Right atrium auricular region (tissue), 2 donors: ENCODE results near the gene CDH5. TPM values are rescaled to one million over a fixed set of nuclear protein-coding genes. Genes with fewer than 3 reads are reported as not detected.

Experiments used
- DNase-seq: peaks from one replicate; pipeline ENCODE4 v3.0.0-alpha.2; 2019; ENCODE audit warnings: low spot score
- H3K27ac ChIP-seq, 2 donors: fragments of 200-600 bp; sonication (generic); 1 replicate in 1 of 2; 2 replicates in 1 of 2; pipeline ENCODE4 v1.5.1; 2016 to 2019
- H3K27me3 ChIP-seq, 2 donors: fragments of 200-600 bp; sonication (generic); one replicate each; pipeline versions ENCODE4 v1.5.1 to v1.6.0; 2017 to 2019
- H3K36me3 ChIP-seq: fragments of 200-600 bp; sonication (generic); one replicate; pipeline ENCODE4 v1.5.1; 2016
- H3K4me1 ChIP-seq, 2 donors: fragments of 200-600 bp; sonication (generic); one replicate each; pipeline versions ENCODE4 v1.5.1 to v1.6.0; 2017 to 2019
- H3K4me3 ChIP-seq, 2 donors: fragments of 200-600 bp; sonication (generic); 1 replicate in 1 of 2; 2 replicates in 1 of 2; pipeline ENCODE4 v1.5.1; 2017 to 2019; ENCODE audit warnings: mild to moderate bottlenecking in 1 of 2, moderate library complexity in 1 of 2
- H3K9me3 ChIP-seq, 2 donors: fragments of 200-600 bp; sonication (generic); one replicate each; pipeline ENCODE4 v1.5.1; 2019
- CTCF ChIP-seq, 2 donors: fragments of 200-600 bp; sonication (generic); IDR thresholded peaks; one replicate each; pipeline ENCODE4 v1.5.1; 2019; ENCODE audit warnings: antibody characterized with exemption in 2 of 2
- total RNA-seq, 2 donors: library from RNA; depleted of rRNA; stranded (reverse); fragments of >200 nt; gene quantifications; one replicate each; pipeline ENCODE4 v1.1.0, GENCODE V29; 2016

Gene CDH5
- total RNA-seq, 2 donors from 2014 or later, result 47.4 to 58.0 TPM

- H3K9me3 ChIP-seq, result no peaks in the 10 kb centered on the region
- H3K4me3 ChIP-seq, result no peak overlapping the region
- H3K27me3 ChIP-seq, result no peaks in the 10 kb centered on the region
- DNase-seq, result no peak
- H3K4me1 ChIP-seq, result peaks cover 0 to 21% of the 10 kb centered on the region in 2 donors
- peak overlapping the region in 1 of 2 donors; percentile 7 for H3K27ac ChIP-seq
- TF ChIP-seq CTCF (IDR thresholded peaks at IDR 0.05), result no peak
- H3K36me3 ChIP-seq, result peaks cover 3% of the 10 kb centered on the region
Observed at GRCh38 chr16:66378741-66379570, 12.5 kb downstream of the CDH5 start.

DNA sequence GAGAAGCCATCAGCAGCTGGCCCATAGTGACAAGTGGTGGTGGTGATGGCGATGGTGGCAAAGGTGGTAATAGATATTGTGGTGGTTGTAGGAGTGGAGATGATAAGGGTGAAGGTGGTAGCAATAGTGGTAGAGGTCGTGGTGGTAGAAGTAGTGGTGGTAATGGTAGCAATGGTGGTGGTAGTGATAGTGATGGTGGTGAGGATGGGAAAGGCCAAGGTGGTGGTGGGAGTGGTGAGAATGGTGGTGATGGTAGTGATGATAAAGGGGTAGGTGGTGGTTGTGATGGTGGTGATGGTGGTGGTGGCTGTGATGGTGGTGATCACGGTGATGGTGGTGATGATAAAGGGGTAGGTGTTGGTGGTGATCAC is 13.1 kb downstream of the CDH5 start:
- Histone ChIP-seq H3K36me3 (peaks cover 3% of the 10 kb centered on the region), H3K4me1 (peaks cover 0 to 21% of the 10 kb centered on the region in 2 donors), H3K4me3 (no peak overlapping the region), H3K27me3 (no peaks in the 10 kb centered on the region), H3K27ac (no peak overlapping the region), H3K9me3 (no peaks in the 10 kb centered on the region)
- no peak for TF ChIP-seq CTCF (IDR thresholded peaks at IDR 0.05)
- no peak for DNase-seq

DNA sequence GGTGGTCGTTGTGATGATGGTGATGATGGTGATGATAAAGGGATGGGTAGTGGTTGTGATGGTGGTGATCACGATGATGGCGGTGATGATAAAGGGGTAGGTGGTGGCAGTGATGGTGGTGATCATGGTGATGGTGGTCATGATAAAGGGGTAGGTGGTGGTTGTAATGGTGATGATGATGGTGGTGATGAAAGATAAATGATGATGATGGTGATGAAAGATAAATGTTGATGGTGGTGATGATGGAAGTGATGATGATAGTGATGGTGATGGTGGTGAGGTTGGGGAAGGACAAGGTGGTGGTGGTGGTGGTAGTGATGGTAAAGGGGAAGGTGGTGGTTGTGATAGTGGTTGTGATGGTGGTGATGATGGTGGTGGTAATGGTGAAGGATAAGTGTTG is 13.9 kb downstream of the CDH5 start:
- Histone ChIP-seq H3K27me3 (no peaks in the 10 kb centered on the region), H3K9me3 (no peaks in the 10 kb centered on the region), H3K4me1 (peaks cover 0 to 16% of the 10 kb centered on the region in 2 donors), H3K4me3 (no peak overlapping the region), H3K36me3 (peaks cover 3% of the 10 kb centered on the region), H3K27ac (no peak overlapping the region)
- no peak for DNase-seq
- no peak for TF ChIP-seq CTCF (IDR thresholded peaks at IDR 0.05)

DNA sequence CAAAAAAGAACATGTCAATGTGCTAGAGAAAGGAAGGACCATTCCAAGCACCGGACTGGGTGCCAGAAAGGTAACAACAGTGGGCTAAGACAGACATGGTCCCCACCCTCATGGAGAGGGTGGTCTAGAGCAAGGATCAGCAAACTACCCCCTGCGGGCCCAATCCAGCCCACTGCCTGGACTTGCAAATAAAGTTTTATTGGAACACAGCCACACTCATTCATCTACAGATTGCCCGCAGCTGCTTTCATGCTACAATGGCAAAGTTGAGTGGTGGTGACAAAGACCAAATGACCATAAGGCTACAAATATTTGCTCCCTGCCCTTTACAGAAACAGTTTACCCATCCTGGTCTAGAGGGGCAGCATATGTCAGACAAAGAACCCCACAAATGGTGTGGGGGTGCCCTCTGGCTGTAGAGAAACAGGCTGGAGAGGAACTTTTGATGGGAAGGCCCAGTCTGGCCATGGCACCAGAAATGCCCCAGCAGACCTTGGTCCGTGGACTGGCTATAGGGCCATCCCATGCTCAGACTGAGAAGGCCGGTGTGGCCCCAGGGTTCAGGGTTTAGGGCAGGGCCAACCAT is 15.2 kb downstream of the CDH5 start:
- no peak overlapping the region for H3K4me3 ChIP-seq
- H3K36me3 ChIP-seq, result peaks cover 3% of the 10 kb centered on the region
- TF ChIP-seq CTCF (IDR thresholded peaks at IDR 0.05), result no peak
- no peaks in the 10 kb centered on the region for H3K27me3 ChIP-seq
- no peak for DNase-seq
- peak overlapping the region; percentile 58 to 70 for H3K27ac ChIP-seq
- peaks cover 0 to 11% of the 10 kb centered on the region in 2 donors for H3K4me1 ChIP-seq
- no peaks in the 10 kb centered on the region for H3K9me3 ChIP-seq

- peak overlapping the region; percentile 67 to 70 for H3K27ac ChIP-seq
- no peak for DNase-seq
- no peaks in the 10 kb centered on the region for H3K27me3 ChIP-seq
- no peak overlapping the region for H3K4me3 ChIP-seq
- H3K9me3 ChIP-seq, result no peaks in the 10 kb centered on the region
- peaks cover 0 to 8% of the 10 kb centered on the region in 2 donors for H3K4me1 ChIP-seq
- H3K36me3 ChIP-seq, result peaks cover 3% of the 10 kb centered on the region
- TF ChIP-seq CTCF (IDR thresholded peaks at IDR 0.05), result no peak
Observed at GRCh38 chr16:66382171-66382965, 15.9 kb downstream of the CDH5 start.
